ENCODE measurements around the gene LTBP2. TPM values are rescaled to one million over a fixed set of nuclear protein-coding genes. Genes with fewer than 3 reads are reported as not detected.

LTBP2 gene
- total RNA-seq, 6 experiments from 2014 or later = 0.46 to 3.5 (median 1.7) TPM

DNA sequence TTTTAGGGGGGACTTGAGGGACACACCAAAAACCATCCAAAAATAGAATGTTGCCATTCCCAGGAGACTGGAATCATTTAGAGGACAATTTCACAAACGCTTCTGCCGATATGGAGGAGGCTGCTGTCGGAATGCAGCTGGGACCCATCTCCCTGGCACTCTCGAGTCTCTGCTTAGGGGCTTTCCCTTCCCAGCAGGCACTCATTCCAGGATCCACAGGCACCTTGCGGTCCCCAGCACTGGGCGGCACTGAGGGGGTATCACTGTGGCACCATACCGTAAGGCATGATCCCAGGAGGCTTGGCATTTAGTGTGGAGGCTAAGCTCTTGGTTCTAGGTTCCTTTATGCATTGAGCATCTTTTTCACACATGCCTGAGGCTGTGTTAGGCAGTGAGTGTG, 36.6 kb upstream of the LTBP2 start:
- intact Hi-C loops (cut with DNase I) = no loop called here

GRCh38 chr14:74647678-74648461, 35.8 kb upstream of the LTBP2 start:
- H3K27me3 ChIP-seq = no peaks in the 10 kb centered on the region
- H3K9me3 ChIP-seq = no peaks in the 10 kb centered on the region
- H3K27ac ChIP-seq = no peak overlapping the region
- H3K4me3 ChIP-seq = no peak overlapping the region
- whole genome bisulfite sequencing (ENCODE audit: insufficient coverage, low coverage, low lambda C conversion rate, missing lambda C conversion rate) = 35% methylated on average over 6 of the region's 7 CpGs
- peak in 1 of 4 donors; percentile 21 for ATAC-seq
- no peak for TF ChIP-seq POLR2A (IDR thresholded peaks at IDR 0.05)
- TF ChIP-seq, protein P1, sequence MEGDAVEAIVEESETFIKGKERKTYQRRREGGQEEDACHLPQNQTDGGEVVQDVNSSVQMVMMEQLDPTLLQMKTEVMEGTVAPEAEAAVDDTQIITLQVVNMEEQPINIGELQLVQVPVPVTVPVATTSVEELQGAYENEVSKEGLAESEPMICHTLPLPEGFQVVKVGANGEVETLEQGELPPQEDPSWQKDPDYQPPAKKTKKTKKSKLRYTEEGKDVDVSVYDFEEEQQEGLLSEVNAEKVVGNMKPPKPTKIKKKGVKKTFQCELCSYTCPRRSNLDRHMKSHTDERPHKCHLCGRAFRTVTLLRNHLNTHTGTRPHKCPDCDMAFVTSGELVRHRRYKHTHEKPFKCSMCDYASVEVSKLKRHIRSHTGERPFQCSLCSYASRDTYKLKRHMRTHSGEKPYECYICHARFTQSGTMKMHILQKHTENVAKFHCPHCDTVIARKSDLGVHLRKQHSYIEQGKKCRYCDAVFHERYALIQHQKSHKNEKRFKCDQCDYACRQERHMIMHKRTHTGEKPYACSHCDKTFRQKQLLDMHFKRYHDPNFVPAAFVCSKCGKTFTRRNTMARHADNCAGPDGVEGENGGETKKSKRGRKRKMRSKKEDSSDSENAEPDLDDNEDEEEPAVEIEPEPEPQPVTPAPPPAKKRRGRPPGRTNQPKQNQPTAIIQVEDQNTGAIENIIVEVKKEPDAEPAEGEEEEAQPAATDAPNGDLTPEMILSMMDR (IDR thresholded peaks at IDR 0.05) = no peak
- no peaks in the 10 kb centered on the region for H3K36me3 ChIP-seq
- H3K4me1 ChIP-seq = no peaks in the 10 kb centered on the region
- intact Hi-C loops (cut with DNase I) = no loop called here
- no peak for DNase-seq

More for the DNA sequence above, 36.6 kb upstream of the LTBP2 start:
- TF ChIP-seq, protein P1 (IDR thresholded peaks at IDR 0.05) = no peak
- no peak for TF ChIP-seq POLR2A (IDR thresholded peaks at IDR 0.05)
- 71% methylated on average over 7 of the region's 7 CpGs for WGBS (ENCODE audit: insufficient coverage, low coverage, low lambda C conversion rate, missing lambda C conversion rate)
- ATAC-seq (no peak), DNase-seq (no peak)
- H3K27me3 ChIP-seq = no peaks in the 10 kb centered on the region
- no peaks in the 10 kb centered on the region for H3K9me3 ChIP-seq
- no peaks in the 10 kb centered on the region for H3K4me1 ChIP-seq
- H3K4me3 ChIP-seq = no peak overlapping the region
- H3K36me3 ChIP-seq = no peaks in the 10 kb centered on the region
- no peak overlapping the region for H3K27ac ChIP-seq

- TF ChIP-seq POLR2A (IDR thresholded peaks at IDR 0.05) = no peak
- TF ChIP-seq, protein P1 (IDR thresholded peaks at IDR 0.05) = no peak
- H3K4me1 ChIP-seq = no peaks in the 10 kb centered on the region
- DNase-seq = no peak
- ATAC-seq = no peak
- no peak overlapping the region for H3K27ac ChIP-seq
- intact Hi-C loops (cut with DNase I) = no loop called here
- H3K4me3 ChIP-seq = no peak overlapping the region
- no peaks in the 10 kb centered on the region for H3K9me3 ChIP-seq
- H3K36me3 ChIP-seq = no peaks in the 10 kb centered on the region
- no peaks in the 10 kb centered on the region for H3K27me3 ChIP-seq
- WGBS (ENCODE audit: insufficient coverage, low coverage, low lambda C conversion rate, missing lambda C conversion rate) = 92% methylated on average over 6 of the region's 11 CpGs
Measured at GRCh38 chr14:74647061-74647677, 35.1 kb upstream of the LTBP2 start.

- intact Hi-C loops (cut with DNase I) = no loop called here
- no peak for ATAC-seq
Measured at GRCh38 chr14:74645756-74646470, 33.9 kb upstream of the LTBP2 start.

More at GRCh38 chr14:74645756-74646470, 33.9 kb upstream of the LTBP2 start:
- H3K4me3 ChIP-seq = no peak overlapping the region
- no peak overlapping the region for H3K27ac ChIP-seq
- no peaks in the 10 kb centered on the region for H3K27me3 ChIP-seq
- no peaks in the 10 kb centered on the region for H3K9me3 ChIP-seq
- H3K36me3 ChIP-seq = no peaks in the 10 kb centered on the region
- WGBS (ENCODE audit: insufficient coverage, low coverage, low lambda C conversion rate, missing lambda C conversion rate) = 68% methylated on average over 12 of the region's 13 CpGs
- no peak for TF ChIP-seq POLR2A (IDR thresholded peaks at IDR 0.05)
- TF ChIP-seq, protein P1 (IDR thresholded peaks at IDR 0.05) = no peak
- H3K4me1 ChIP-seq = no peaks in the 10 kb centered on the region
- no peak for DNase-seq
